Measurements from ENCODE around the gene MAZ. TPM values are rescaled to one million over a fixed set of nuclear protein-coding genes. Genes with fewer than 3 reads are reported as not detected.
"Not testable (repeated sequence)": the region's sequence is repeated elsewhere in the genome, so short reads cannot be mapped to it uniquely, and the experiment has no call there.

Gene MAZ
- total RNA-seq, 1 donor from 2014 or later = 304 TPM

DNA sequence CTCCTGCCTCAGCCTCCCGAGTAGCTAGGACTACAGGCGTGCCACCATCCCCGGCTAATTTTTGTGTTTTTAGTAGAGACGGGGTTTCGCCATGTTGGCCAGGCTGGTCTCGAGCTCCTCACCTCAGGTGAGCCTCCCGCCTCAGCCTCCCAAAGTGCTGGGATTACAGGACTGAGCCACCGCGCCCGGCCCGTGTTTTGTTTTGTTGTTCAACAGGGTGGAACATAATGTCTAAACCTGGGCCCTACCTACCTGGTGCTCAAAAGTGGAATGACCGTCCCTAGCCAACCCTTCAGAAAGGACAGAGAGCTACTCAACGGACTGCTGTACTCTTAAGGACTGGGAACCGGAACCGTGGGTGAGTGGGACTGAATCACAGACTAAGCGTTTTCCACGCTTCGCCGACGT lies 16.6 kb upstream of the MAZ start:
- H3K27ac Mint-ChIP-seq (ENCODE audit: unreplicated experiment) = peak overlapping the region; percentile 97
- no peak for DNase-seq (ENCODE audit: extremely low spot score, unreplicated experiment)
- TF ChIP-seq, protein P1, sequence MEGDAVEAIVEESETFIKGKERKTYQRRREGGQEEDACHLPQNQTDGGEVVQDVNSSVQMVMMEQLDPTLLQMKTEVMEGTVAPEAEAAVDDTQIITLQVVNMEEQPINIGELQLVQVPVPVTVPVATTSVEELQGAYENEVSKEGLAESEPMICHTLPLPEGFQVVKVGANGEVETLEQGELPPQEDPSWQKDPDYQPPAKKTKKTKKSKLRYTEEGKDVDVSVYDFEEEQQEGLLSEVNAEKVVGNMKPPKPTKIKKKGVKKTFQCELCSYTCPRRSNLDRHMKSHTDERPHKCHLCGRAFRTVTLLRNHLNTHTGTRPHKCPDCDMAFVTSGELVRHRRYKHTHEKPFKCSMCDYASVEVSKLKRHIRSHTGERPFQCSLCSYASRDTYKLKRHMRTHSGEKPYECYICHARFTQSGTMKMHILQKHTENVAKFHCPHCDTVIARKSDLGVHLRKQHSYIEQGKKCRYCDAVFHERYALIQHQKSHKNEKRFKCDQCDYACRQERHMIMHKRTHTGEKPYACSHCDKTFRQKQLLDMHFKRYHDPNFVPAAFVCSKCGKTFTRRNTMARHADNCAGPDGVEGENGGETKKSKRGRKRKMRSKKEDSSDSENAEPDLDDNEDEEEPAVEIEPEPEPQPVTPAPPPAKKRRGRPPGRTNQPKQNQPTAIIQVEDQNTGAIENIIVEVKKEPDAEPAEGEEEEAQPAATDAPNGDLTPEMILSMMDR (IDR thresholded peaks at IDR 0.05) = no peak
- no peaks in the 10 kb centered on the region for H3K36me3 Mint-ChIP-seq (ENCODE audit: unreplicated experiment)
- peak overlapping the region; percentile 100 for H3K4me3 Mint-ChIP-seq (ENCODE audit: unreplicated experiment)
- no peaks in the 10 kb centered on the region for H3K9me3 Mint-ChIP-seq (ENCODE audit: unreplicated experiment)
- peaks cover 35% of the 10 kb centered on the region for H3K4me1 Mint-ChIP-seq (ENCODE audit: unreplicated experiment)
- no peaks in the 10 kb centered on the region for H3K27me3 Mint-ChIP-seq (ENCODE audit: unreplicated experiment)

DNA sequence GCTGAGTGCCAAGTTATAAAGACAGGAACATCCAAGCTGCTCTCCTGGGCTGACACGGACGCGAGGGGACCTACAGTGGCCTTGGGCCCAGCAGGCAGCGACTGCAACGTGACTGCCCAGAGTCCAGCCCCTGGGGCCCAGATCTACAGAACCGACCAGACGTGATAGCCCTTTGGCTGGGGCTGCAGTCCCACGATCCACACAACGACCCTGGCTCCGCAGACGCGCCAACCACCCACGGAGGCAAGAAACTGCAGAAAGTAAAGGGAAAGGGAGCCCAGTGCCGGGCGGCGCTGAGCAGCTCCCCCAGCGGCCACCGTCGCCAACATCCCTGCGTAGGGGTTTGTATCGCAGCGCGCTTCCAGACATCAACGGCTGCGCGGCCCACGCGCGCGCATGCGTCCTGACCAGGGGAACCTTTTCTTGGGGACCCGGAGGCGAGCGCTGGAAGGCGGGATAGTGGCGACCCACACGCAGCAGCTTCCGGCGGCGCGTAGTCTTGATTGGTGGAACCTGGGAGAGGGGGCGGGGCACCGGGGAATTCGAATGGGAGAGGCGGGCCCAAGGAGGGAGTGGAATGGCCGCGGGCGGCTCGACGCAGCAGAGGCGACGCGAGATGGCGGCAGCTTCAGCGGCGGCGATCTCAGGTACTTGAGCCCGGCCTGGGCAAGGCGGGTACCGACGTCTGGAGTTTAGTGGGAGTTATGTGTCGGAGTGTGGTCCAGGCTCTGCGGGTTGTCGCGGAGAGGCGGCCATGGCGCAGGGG lies 16.0 kb upstream of the MAZ start, which contains the start of gene KIF22:
Gene KIF22, plus strand, starts transcription at position 569 of the 766 bp plus-strand sequence. Its CDS starts 9 bp downstream, at position 578.
- TF ChIP-seq, protein P1 (IDR thresholded peaks at IDR 0.05) = peak; percentile 77
- Mint-ChIP-seq H3K27ac (ENCODE audit: unreplicated experiment) (peak within 1 kb of the TSS; percentile 97), H3K27me3 (ENCODE audit: unreplicated experiment) (no peaks in the 10 kb centered on the region), H3K36me3 (ENCODE audit: unreplicated experiment) (no peaks in the 10 kb centered on the region), H3K4me3 (ENCODE audit: unreplicated experiment) (peak within 1 kb of the TSS; percentile 100), H3K9me3 (ENCODE audit: unreplicated experiment) (no peaks in the 10 kb centered on the region), H3K4me1 (ENCODE audit: unreplicated experiment) (peaks cover 30% of the 10 kb centered on the region)
- DNase-seq (ENCODE audit: extremely low spot score, unreplicated experiment) = peak; percentile 100

DNA sequence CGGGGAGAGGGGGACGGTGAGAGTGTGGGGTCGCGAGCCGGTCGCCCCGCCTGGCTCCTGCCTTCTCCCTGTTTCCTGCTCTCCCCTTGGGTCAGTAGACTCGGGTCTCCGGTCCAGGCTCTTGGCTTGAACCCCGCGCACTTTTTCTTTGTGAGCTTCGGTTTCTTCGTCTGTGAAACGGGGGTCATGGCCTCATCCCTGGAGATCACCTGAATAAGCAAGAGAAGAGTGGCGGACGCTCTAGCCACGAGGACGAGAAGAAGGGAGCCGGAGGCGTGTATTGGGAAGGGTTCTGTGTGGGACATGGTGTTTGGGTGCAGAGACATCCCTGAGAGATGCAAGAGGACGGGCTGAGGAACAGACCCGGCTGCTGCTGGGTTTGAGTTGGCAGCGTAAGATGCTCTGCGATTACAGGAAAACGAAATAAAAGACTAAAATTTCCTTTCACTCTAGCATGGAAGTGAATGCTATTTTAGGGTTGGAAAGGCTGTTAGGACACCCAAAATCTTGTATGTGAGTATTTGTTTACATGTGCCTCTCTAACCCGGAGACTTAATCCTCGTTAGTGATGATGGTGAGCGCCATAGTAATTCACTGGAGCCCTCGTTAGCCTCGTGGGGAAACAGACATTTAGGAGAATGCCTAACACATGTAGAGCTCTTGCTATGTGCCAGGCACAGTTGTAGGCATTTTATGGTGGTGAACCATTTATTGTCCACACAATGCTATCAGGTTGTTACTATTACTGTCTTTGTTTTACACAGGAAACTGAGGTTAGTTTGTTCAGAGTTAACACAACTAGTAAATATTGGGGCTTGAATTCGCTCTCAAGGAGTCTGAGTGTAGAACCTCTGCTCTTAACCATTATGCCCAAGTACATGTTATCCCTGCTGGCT lies 15.1 kb upstream of the MAZ start:
- no peaks in the 10 kb centered on the region for H3K27me3 Mint-ChIP-seq (ENCODE audit: unreplicated experiment)
- peak overlapping the region; percentile 100 for H3K4me3 Mint-ChIP-seq (ENCODE audit: unreplicated experiment)
- no peaks in the 10 kb centered on the region for H3K9me3 Mint-ChIP-seq (ENCODE audit: unreplicated experiment)
- DNase-seq (ENCODE audit: extremely low spot score, unreplicated experiment) = no peak
- peaks cover 28% of the 10 kb centered on the region for H3K4me1 Mint-ChIP-seq (ENCODE audit: unreplicated experiment)
- H3K27ac Mint-ChIP-seq (ENCODE audit: unreplicated experiment) = peak overlapping the region; percentile 97
- H3K36me3 Mint-ChIP-seq (ENCODE audit: unreplicated experiment) = no peaks in the 10 kb centered on the region
- TF ChIP-seq, protein P1 (IDR thresholded peaks at IDR 0.05) = no peak

DNA sequence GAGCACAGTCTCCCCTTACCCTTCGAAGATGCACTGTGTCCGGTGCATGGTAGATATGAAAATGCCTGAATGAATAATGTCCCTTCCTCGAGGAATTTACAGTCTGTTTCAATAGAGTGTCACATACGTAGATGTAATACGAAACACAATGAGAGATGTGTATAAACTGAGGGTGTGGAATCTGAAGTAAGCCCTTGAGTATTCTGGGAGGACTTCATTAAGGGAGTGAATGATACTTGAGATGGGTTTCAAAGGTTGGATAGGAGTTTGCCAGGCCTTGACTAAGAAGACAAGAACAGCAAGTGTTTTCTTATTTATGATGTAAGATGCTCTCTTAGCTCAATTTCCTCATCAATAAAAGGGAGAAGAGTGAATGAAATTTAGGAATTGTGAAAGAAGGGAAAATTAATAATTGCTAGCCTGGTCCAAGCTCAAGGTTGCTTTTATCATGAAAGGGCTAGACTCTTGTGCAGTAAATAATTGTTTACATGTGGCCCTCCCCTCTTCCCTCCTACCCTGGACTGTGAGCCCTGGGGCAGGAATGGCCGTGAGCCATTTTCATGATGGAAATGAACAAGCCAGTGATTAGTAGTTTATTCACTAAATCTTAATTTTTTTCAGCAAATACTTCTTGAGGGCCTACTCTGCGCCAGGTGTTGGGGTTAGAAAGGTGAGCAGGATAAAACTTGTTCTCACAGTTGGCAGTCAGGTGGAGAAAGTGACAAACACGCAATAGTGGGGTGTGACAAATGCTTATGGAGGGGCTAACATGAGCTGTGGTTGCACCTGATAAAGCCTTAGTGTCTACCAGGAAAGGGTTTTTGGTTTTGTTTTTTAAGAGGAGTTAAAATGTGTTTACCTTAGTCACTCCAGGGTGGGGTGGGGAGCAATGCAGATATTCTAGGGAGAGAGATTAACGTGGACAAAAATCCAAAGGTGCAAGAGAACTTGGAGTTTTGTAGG lies 14.2 kb upstream of the MAZ start:
- Mint-ChIP-seq H3K36me3 (ENCODE audit: unreplicated experiment) (peaks cover 4% of the 10 kb centered on the region), H3K27ac (ENCODE audit: unreplicated experiment) (peak overlapping the region; percentile 48), H3K27me3 (ENCODE audit: unreplicated experiment) (no peaks in the 10 kb centered on the region), H3K4me1 (ENCODE audit: unreplicated experiment) (peaks cover 28% of the 10 kb centered on the region), H3K4me3 (ENCODE audit: unreplicated experiment) (peak overlapping the region; percentile 100), H3K9me3 (ENCODE audit: unreplicated experiment) (no peaks in the 10 kb centered on the region)
- no peak for DNase-seq (ENCODE audit: extremely low spot score, unreplicated experiment)
- TF ChIP-seq, protein P1 (IDR thresholded peaks at IDR 0.05) = no peak

DNA sequence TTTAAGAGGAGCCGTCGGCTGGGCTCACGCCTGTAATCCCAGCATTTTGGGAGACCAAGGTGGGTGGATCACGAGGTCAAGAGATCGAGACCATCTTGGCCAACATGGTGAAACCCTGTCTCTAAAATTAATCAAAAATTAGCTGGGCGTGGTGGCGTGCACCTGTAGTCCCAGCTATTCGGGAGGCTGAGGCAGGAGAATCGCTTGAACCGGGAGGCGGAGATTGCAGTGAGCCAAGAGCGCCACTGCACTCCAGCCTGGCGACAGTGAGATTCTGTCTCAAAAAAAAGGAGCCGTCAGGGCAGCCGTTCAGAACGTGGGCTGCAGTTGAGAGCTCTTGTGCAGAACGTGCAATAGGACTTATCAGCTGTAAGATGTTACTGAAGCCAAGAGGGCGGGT lies 13.2 kb upstream of the MAZ start:
- peaks cover 28% of the 10 kb centered on the region for H3K4me1 Mint-ChIP-seq (ENCODE audit: unreplicated experiment)
- H3K27ac Mint-ChIP-seq (ENCODE audit: unreplicated experiment); DNase-seq (ENCODE audit: extremely low spot score, unreplicated experiment); H3K4me3 Mint-ChIP-seq (ENCODE audit: unreplicated experiment); H3K9me3 Mint-ChIP-seq (ENCODE audit: unreplicated experiment); H3K36me3 Mint-ChIP-seq (ENCODE audit: unreplicated experiment); H3K27me3 Mint-ChIP-seq (ENCODE audit: unreplicated experiment): not testable (repeated sequence)

Measured in osteocyte (in vitro differentiated cells).